NCI-H2029 (cell line): Measurements from ENCODE around the gene MMP7.
"Not testable (repeated sequence)": the region's sequence is repeated elsewhere in the genome, so short reads cannot be mapped to it uniquely, and the experiment has no call there.

ENCODE experiments used
- DNase-seq: peaks from one replicate; lab custom pipeline; 2025; lab: John Stamatoyannopoulos, UW

MMP7 gene

GRCh38 chr11:102539567-102539966 is 9.0 kb upstream of the MMP7 start:
- DNase-seq: no peak

GRCh38 chr11:102538932-102539331 is 8.4 kb upstream of the MMP7 start:
- no peak for DNase-seq

- no peak for DNase-seq
Observed at GRCh38 chr11:102534261-102534872, 3.8 kb upstream of the MMP7 start.

- no peak for DNase-seq
Observed at GRCh38 chr11:102528618-102529017, 1.9 kb downstream of the MMP7 start.

GRCh38 chr11:102527684-102528083 is 2.9 kb downstream of the MMP7 start:
- no peak for DNase-seq

GRCh38 chr11:102527041-102527440 is 3.5 kb downstream of the MMP7 start:
- no peak for DNase-seq

GRCh38 chr11:102523887-102524286 is 6.7 kb downstream of the MMP7 start:
- no peak for DNase-seq

GRCh38 chr11:102523189-102523570 is 7.4 kb downstream of the MMP7 start:
- no peak for DNase-seq

- no peak for DNase-seq
Observed at GRCh38 chr11:102522312-102523188, 8.0 kb downstream of the MMP7 start.

GRCh38 chr11:102521121-102521520 is 9.4 kb downstream of the MMP7 start:
- no peak for DNase-seq

- no peak for DNase-seq
Observed at GRCh38 chr11:102520514-102520913, 10.0 kb downstream of the MMP7 start.

GRCh38 chr11:102518296-102519094 is 12.1 kb downstream of the MMP7 start:
- DNase-seq: no peak

- DNase-seq: no peak
Observed at GRCh38 chr11:102517670-102518069, 12.9 kb downstream of the MMP7 start.

- no peak for DNase-seq
Observed at GRCh38 chr11:102516179-102516578, 14.4 kb downstream of the MMP7 start.

- DNase-seq: no peak
Observed at GRCh38 chr11:102513869-102514268, 16.7 kb downstream of the MMP7 start.

GRCh38 chr11:102510439-102511135 is 20.0 kb downstream of the MMP7 start:
- DNase-seq: no peak

GRCh38 chr11:102502831-102503230 is 27.7 kb downstream of the MMP7 start:
- not testable (repeated sequence) for DNase-seq

- no peak for DNase-seq
Observed at GRCh38 chr11:102500829-102501228, 29.7 kb downstream of the MMP7 start.

GRCh38 chr11:102499931-102500330 is 30.6 kb downstream of the MMP7 start:
- DNase-seq: no peak

GRCh38 chr11:102499151-102499550 is 31.4 kb downstream of the MMP7 start:
- DNase-seq: no peak

- no peak for DNase-seq
Observed at GRCh38 chr11:102497061-102497460, 33.5 kb downstream of the MMP7 start.
